GM06990 (cell line): ENCODE results near the gene BAG5.
A peak's percentile ranks its signal among the peaks of the same experiment; 100 is the strongest.

Experiments used
- DNase-seq: peaks from one replicate; pipeline ENCODE4 v3.0.0-alpha.2; 2011; ENCODE audit not compliant: insufficient read length; ENCODE audit errors: extremely low read depth
- H3K27me3 ChIP-seq: replicated peaks from 2 replicates; pipeline ENCODE4 v1.6.0; 2011; ENCODE audit warnings: low read length; ENCODE audit not compliant: control insufficient read depth, insufficient read depth
- H3K36me3 ChIP-seq: 2 replicates; pipeline ENCODE4 v1.5.1; 2011; ENCODE audit warnings: low read length; ENCODE audit not compliant: control insufficient read depth, insufficient read depth
- H3K4me3 ChIP-seq: replicated peaks from 2 replicates; pipeline ENCODE4 v1.5.1; 2011; ENCODE audit warnings: low read depth, mild to moderate bottlenecking, control low read depth, low read length
- CTCF ChIP-seq: IDR thresholded peaks from 2 replicates; pipeline ENCODE4 v1.5.1; 2011; ENCODE audit warnings: low read length, control low read depth, mild to moderate bottlenecking, inconsistent platforms; ENCODE audit not compliant: insufficient read depth, poor library complexity, severe bottlenecking

BAG5 gene

GRCh38 chr14:103542605-103543088 lies 19.8 kb downstream of the BAG5 start:
- H3K4me3 ChIP-seq, result no peak overlapping the region
- no peak for DNase-seq

GRCh38 chr14:103541709-103542604 lies 20.5 kb downstream of the BAG5 start:
- no peak for TF ChIP-seq CTCF
- no peak overlapping the region for H3K4me3 ChIP-seq
- H3K27me3 ChIP-seq, result no peaks in the 10 kb centered on the region
- no peaks in the 10 kb centered on the region for H3K36me3 ChIP-seq
- peak; percentile 7 for DNase-seq

More at GRCh38 chr14:103542605-103543088, 19.8 kb downstream of the BAG5 start:
- Histone ChIP-seq H3K36me3 (no peaks in the 10 kb centered on the region), H3K27me3 (no peaks in the 10 kb centered on the region)
- TF ChIP-seq CTCF, result no peak

GRCh38 chr14:103540821-103541708 lies 21.4 kb downstream of the BAG5 start:
- no peak for TF ChIP-seq CTCF
- no peaks in the 10 kb centered on the region for H3K27me3 ChIP-seq
- H3K4me3 ChIP-seq, result no peak overlapping the region
- peaks cover 2% of the 10 kb centered on the region; the same call in 1 of the 2 replicates for H3K36me3 ChIP-seq
- peak; percentile 9 for DNase-seq

GRCh38 chr14:103539056-103539825 lies 23.2 kb downstream of the BAG5 start:
- no peak for TF ChIP-seq CTCF
- DNase-seq, result peak; percentile 16
- Histone ChIP-seq H3K4me3 (no peak overlapping the region), H3K27me3 (no peaks in the 10 kb centered on the region), H3K36me3 (peaks cover 2% of the 10 kb centered on the region; the same call in 1 of the 2 replicates)
